ENCODE results near the gene PGBD4.

The PGBD4 gene

GRCh38 chr15:34102175-34102925 lies 467 bp downstream of the PGBD4 start:
- H3K4me2 ChIP-seq (ENCODE audit: low read length): peak overlapping the region; percentile 81
- peaks cover 59% of the 10 kb centered on the region for H3K79me2 ChIP-seq (ENCODE audit: low read length)
- peaks cover 16% of the 10 kb centered on the region for H3K36me3 ChIP-seq (replicated peaks; ENCODE audit: low read depth, low read length)
- peak overlapping the region; percentile 86 for H3K9ac ChIP-seq (ENCODE audit: low read length)
- peaks cover 14% of the 10 kb centered on the region for H3K4me1 ChIP-seq (ENCODE audit: low read length)
- H3K27me3 ChIP-seq (ENCODE audit: low read depth, low read length): no peaks in the 10 kb centered on the region
- H4K20me1 ChIP-seq (ENCODE audit: insufficient read depth, low read length): no peaks in the 10 kb centered on the region
- H3K27ac ChIP-seq (ENCODE audit: low read length): peak overlapping the region; percentile 73
- peak overlapping the region; percentile 95 for H2AFZ ChIP-seq (ENCODE audit: low read depth, low read length)
- TF ChIP-seq EZH2phosphoT487 (IDR thresholded peaks at IDR 0.05; ENCODE audit: low read depth) (no peak), CTCF (IDR thresholded peaks at IDR 0.05; ENCODE audit: low read depth, low read length) (no peak)
- H3K4me3 ChIP-seq (ENCODE audit: low read length): peak overlapping the region; percentile 90
- 0 out of 2 replicates have a peak, but pooled peaks cover 6% of the 10 kb centered on the region for H3K9me3 ChIP-seq (ENCODE audit: insufficient read depth, low read length)

- Histone ChIP-seq H3K79me2 (ENCODE audit: low read length) (peaks cover 18% of the 10 kb centered on the region), H3K27me3 (ENCODE audit: low read depth, low read length) (no peaks in the 10 kb centered on the region), H3K36me3 (replicated peaks; ENCODE audit: low read depth, low read length) (peaks cover 16% of the 10 kb centered on the region), H3K27ac (ENCODE audit: low read length) (no peak overlapping the region), H3K9ac (ENCODE audit: low read length) (no peak overlapping the region), H2AFZ (ENCODE audit: low read depth, low read length) (no peak overlapping the region), H3K9me3 (ENCODE audit: insufficient read depth, low read length) (0 out of 2 replicates have a peak, but pooled peaks cover 6% of the 10 kb centered on the region), H4K20me1 (ENCODE audit: insufficient read depth, low read length) (no peaks in the 10 kb centered on the region), H3K4me2 (ENCODE audit: low read length) (no peak overlapping the region), H3K4me1 (ENCODE audit: low read length) (peaks cover 6% of the 10 kb centered on the region), H3K4me3 (ENCODE audit: low read length) (no peak overlapping the region)
- no peak for TF ChIP-seq CTCF (IDR thresholded peaks at IDR 0.05; ENCODE audit: low read depth, low read length)
- TF ChIP-seq EZH2phosphoT487 (IDR thresholded peaks at IDR 0.05; ENCODE audit: low read depth): no peak
These were observed 4.5 kb downstream of the PGBD4 start for GRCh38 chr15:34106423-34106822.

- Histone ChIP-seq H3K27ac (ENCODE audit: low read length) (no peak overlapping the region), H3K9ac (ENCODE audit: low read length) (no peak overlapping the region), H3K4me1 (ENCODE audit: low read length) (peaks cover 4% of the 10 kb centered on the region), H3K79me2 (ENCODE audit: low read length) (peaks cover 12% of the 10 kb centered on the region), H3K4me2 (ENCODE audit: low read length) (no peak overlapping the region), H3K4me3 (ENCODE audit: low read length) (no peak overlapping the region), H3K9me3 (ENCODE audit: insufficient read depth, low read length) (0 out of 2 replicates have a peak, but pooled peaks cover 6% of the 10 kb centered on the region), H3K27me3 (ENCODE audit: low read depth, low read length) (no peaks in the 10 kb centered on the region), H3K36me3 (replicated peaks; ENCODE audit: low read depth, low read length) (peaks cover 16% of the 10 kb centered on the region), H2AFZ (ENCODE audit: low read depth, low read length) (no peak overlapping the region), H4K20me1 (ENCODE audit: insufficient read depth, low read length) (no peaks in the 10 kb centered on the region)
- TF ChIP-seq CTCF (IDR thresholded peaks at IDR 0.05; ENCODE audit: low read depth, low read length) (no peak), EZH2phosphoT487 (IDR thresholded peaks at IDR 0.05; ENCODE audit: low read depth) (no peak)
These were observed 5.4 kb downstream of the PGBD4 start for GRCh38 chr15:34107315-34107714.

- H3K9ac ChIP-seq (ENCODE audit: low read length): no peak overlapping the region
- TF ChIP-seq EZH2phosphoT487 (IDR thresholded peaks at IDR 0.05; ENCODE audit: low read depth) (no peak), CTCF (IDR thresholded peaks at IDR 0.05; ENCODE audit: low read depth, low read length) (peak; percentile 76)
These were observed 8.1 kb downstream of the PGBD4 start for GRCh38 chr15:34109797-34110663.

More at GRCh38 chr15:34109797-34110663, 8.1 kb downstream of the PGBD4 start:
- no peaks in the 10 kb centered on the region for H4K20me1 ChIP-seq (ENCODE audit: insufficient read depth, low read length)
- no peak overlapping the region for H3K27ac ChIP-seq (ENCODE audit: low read length)
- H3K4me1 ChIP-seq (ENCODE audit: low read length): no peaks in the 10 kb centered on the region
- H3K4me3 ChIP-seq (ENCODE audit: low read length): no peak overlapping the region
- no peaks in the 10 kb centered on the region for H3K9me3 ChIP-seq (ENCODE audit: insufficient read depth, low read length)
- no peak overlapping the region for H3K4me2 ChIP-seq (ENCODE audit: low read length)
- no peaks in the 10 kb centered on the region for H3K27me3 ChIP-seq (ENCODE audit: low read depth, low read length)
- H3K36me3 ChIP-seq (replicated peaks; ENCODE audit: low read depth, low read length): no peaks in the 10 kb centered on the region
- no peaks in the 10 kb centered on the region for H3K79me2 ChIP-seq (ENCODE audit: low read length)
- no peak overlapping the region; the same call in 1 of the 2 replicates for H2AFZ ChIP-seq (ENCODE audit: low read depth, low read length)
